ENCODE measurements around the gene SAP30BP. TPM values are rescaled to one million over a fixed set of nuclear protein-coding genes. Genes with fewer than 3 reads are reported as not detected.

SAP30BP gene
- total RNA-seq, 1 experiment from 2014 or later = 89.7 TPM

GRCh38 chr17:75743625-75744206, 76.6 kb downstream of the SAP30BP start:
- Histone ChIP-seq H3K9me3 (ENCODE audit: control insufficient read depth, low read depth, low read length) (no peaks in the 10 kb centered on the region), H4K5ac (ENCODE audit: insufficient read length, low read depth, low read length) (no peak overlapping the region), H3K9ac (ENCODE audit: extremely low read depth, insufficient read length, low read length) (no peak overlapping the region), H3K4me1 (ENCODE audit: insufficient read depth, low read length) (no peaks in the 10 kb centered on the region), H2BK15ac (ENCODE audit: low read depth, low read length) (no peak overlapping the region), H2AFZ (ENCODE audit: low read length) (no peak overlapping the region), H2AK5ac (ENCODE audit: insufficient read length, low read length) (no peak overlapping the region), H3K56ac (ENCODE audit: insufficient read length, low read depth, low read length) (no peak overlapping the region), H3K4ac (ENCODE audit: low read depth, low read length) (no peak overlapping the region), H3K27ac (ENCODE audit: insufficient read length, low read depth, low read length) (no peak overlapping the region), H2BK12ac (ENCODE audit: insufficient read length, low read depth, low read length) (no peak overlapping the region), H3K23ac (ENCODE audit: insufficient read length, low read depth, low read length) (no peak overlapping the region), H2BK20ac (ENCODE audit: low read depth, low read length, poor library complexity, severe bottlenecking) (no peak overlapping the region), H3K18ac (ENCODE audit: insufficient read length, low read depth, low read length) (no peak overlapping the region), H3K14ac (ENCODE audit: insufficient read depth, low read length) (no peak overlapping the region), H3K27me3 (ENCODE audit: insufficient read depth, low read length) (no peaks in the 10 kb centered on the region), H3T11ph (ENCODE audit: low read length) (no peak overlapping the region), H2BK120ac (ENCODE audit: low read depth, low read length, poor library complexity, severe bottlenecking) (no peak overlapping the region), H3K79me2 (ENCODE audit: insufficient read depth, low read length) (no peaks in the 10 kb centered on the region), H2BK5ac (ENCODE audit: insufficient read length, low read length) (no peak overlapping the region), H4K91ac (ENCODE audit: insufficient read length, low read depth, low read length) (no peak overlapping the region), H4K20me1 (ENCODE audit: control insufficient read depth, insufficient read depth, insufficient read length) (no peaks in the 10 kb centered on the region), H4K8ac (replicated peaks; ENCODE audit: insufficient read length, low read depth, low read length) (no peak overlapping the region), H3K79me1 (ENCODE audit: insufficient read depth, low read depth, low read length, poor library complexity, severe bottlenecking) (no peaks in the 10 kb centered on the region), H3K4me2 (ENCODE audit: insufficient read depth, insufficient read length, low read length) (no peak overlapping the region), H3K23me2 (ENCODE audit: insufficient read length, low read depth, low read length, poor library complexity, severe bottlenecking) (no peaks in the 10 kb centered on the region)
- no peaks in the 10 kb centered on the region for H3K36me3 Mint-ChIP-seq (ENCODE audit: insufficient read depth in 1 of 3, low read depth in 3 of 3)
- H3K4me3 Mint-ChIP-seq = no peak overlapping the region
- no peak for TF ChIP-seq CTCF (conservative IDR thresholded peaks at IDR 0.05)
- H3K4me1 Mint-ChIP-seq = no peaks in the 10 kb centered on the region
- no peaks in the 10 kb centered on the region for H3K9me3 Mint-ChIP-seq
- WGBS (ENCODE audit: extremely low coverage, insufficient read length, low lambda C conversion rate) = no CpG with 5 or more reads among the region's 25 CpGs
- H3K27ac Mint-ChIP-seq = no peak overlapping the region; a peak in 1 of 7 replicates
- no peaks in the 10 kb centered on the region for H3K27me3 Mint-ChIP-seq (ENCODE audit: low read depth)
- no peak for DNase-seq

Measured in H9 (cell line).